GM10847 (cell line): Measurements from ENCODE around the gene OBSCN.

Source experiments
- POLR2A ChIP-seq: IDR thresholded peaks from 2 replicates; pipeline ENCODE4 v1.6.1; 2011; ENCODE audit not compliant: insufficient read length; ENCODE audit errors: extremely low read depth

Gene OBSCN

GRCh38 chr1:228334226-228334935 is 126.5 kb downstream of the OBSCN start:
- TF ChIP-seq POLR2A: no peak

- TF ChIP-seq POLR2A: no peak
These were observed 127.1 kb downstream of the OBSCN start for GRCh38 chr1:228334954-228335353.

GRCh38 chr1:228335406-228336307 is 127.8 kb downstream of the OBSCN start:
- TF ChIP-seq POLR2A: no peak

GRCh38 chr1:228336308-228337030 is 128.6 kb downstream of the OBSCN start:
- no peak for TF ChIP-seq POLR2A

- no peak for TF ChIP-seq POLR2A
These were observed 129.3 kb downstream of the OBSCN start for GRCh38 chr1:228337031-228337564.

- no peak for TF ChIP-seq POLR2A
These were observed 130.1 kb downstream of the OBSCN start for GRCh38 chr1:228337711-228338520.

GRCh38 chr1:228338521-228339051 is 130.7 kb downstream of the OBSCN start:
- TF ChIP-seq POLR2A: no peak

GRCh38 chr1:228339059-228339704 is 131.3 kb downstream of the OBSCN start:
- TF ChIP-seq POLR2A: no peak

GRCh38 chr1:228339766-228340685 is 132.2 kb downstream of the OBSCN start:
- TF ChIP-seq POLR2A: no peak

GRCh38 chr1:228340686-228341449 is 133.0 kb downstream of the OBSCN start:
- no peak for TF ChIP-seq POLR2A

GRCh38 chr1:228341450-228341813 is 133.6 kb downstream of the OBSCN start:
- no peak for TF ChIP-seq POLR2A
